ENCODE measurements around the gene NEK2.

DNA sequence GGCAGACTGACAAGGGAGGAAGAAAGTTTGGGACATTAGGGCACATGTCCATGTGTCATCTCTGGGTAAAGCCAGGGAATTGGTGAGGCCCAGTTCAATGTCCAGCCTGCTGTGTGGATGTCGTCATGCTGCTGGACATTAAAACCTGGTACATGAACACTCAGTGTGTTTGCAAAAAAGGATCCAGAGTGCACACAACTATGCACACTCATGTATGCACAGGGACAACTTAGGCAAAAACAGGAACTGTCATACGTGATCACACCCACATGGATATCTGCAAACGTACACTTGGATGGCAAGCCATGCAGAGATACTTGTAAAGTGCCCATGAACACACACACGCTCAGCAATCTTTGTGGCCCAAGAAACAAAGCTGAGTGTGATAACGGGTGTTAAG lies 47.9 kb upstream of the NEK2 start:
- TF ChIP-seq POLR2A (IDR thresholded peaks at IDR 0.05) (no peak), EP300 (IDR thresholded peaks at IDR 0.05) (no peak)
- TF ChIP-seq, protein P1, sequence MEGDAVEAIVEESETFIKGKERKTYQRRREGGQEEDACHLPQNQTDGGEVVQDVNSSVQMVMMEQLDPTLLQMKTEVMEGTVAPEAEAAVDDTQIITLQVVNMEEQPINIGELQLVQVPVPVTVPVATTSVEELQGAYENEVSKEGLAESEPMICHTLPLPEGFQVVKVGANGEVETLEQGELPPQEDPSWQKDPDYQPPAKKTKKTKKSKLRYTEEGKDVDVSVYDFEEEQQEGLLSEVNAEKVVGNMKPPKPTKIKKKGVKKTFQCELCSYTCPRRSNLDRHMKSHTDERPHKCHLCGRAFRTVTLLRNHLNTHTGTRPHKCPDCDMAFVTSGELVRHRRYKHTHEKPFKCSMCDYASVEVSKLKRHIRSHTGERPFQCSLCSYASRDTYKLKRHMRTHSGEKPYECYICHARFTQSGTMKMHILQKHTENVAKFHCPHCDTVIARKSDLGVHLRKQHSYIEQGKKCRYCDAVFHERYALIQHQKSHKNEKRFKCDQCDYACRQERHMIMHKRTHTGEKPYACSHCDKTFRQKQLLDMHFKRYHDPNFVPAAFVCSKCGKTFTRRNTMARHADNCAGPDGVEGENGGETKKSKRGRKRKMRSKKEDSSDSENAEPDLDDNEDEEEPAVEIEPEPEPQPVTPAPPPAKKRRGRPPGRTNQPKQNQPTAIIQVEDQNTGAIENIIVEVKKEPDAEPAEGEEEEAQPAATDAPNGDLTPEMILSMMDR (IDR thresholded peaks at IDR 0.05), result no peak
